Sigmoid colon (tissue), 4 donors: ENCODE data around the gene PARP12.

Experiments used
- POLR2AphosphoS5 ChIP-seq, 4 donors: sonication (generic); formaldehyde crosslinking; IDR thresholded peaks; one replicate each; pipeline ENCODE4 v1.6.1; 2017; ENCODE audit warnings: antibody characterized with exemption in 4 of 4
- TF ChIP-seq, protein P1 (sequence below), 4 experiments: fragments of 450-650 bp in 3 of 4; fragments of 200-600 bp in 1 of 4; IDR thresholded peaks; one replicate each; pipeline ENCODE4 v1.5.1; 2016 to 2019; ENCODE audit warnings: antibody characterized with exemption in 4 of 4, mild to moderate bottlenecking in 3 of 4, moderate library complexity in 2 of 4

DNA sequence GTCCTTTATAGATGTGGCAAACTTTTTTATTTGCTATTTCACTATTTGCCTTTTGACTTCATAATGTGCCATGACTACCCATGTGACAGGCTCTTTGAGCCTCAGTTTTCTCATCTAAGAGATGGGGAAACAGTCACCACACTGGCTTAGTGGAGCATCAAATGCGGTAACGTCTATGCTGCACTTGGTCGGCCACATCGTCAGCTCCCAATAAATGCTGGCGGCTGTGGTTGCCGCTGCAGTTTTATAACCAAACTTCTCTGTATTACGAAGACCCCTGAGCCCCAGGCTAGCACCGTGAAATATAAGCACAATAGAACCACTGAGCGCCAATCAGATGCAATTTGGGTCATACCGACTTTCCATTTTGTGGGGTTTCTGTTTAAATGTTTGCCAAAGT, 56.2 kb downstream of the PARP12 start:
- no peak for TF ChIP-seq POLR2AphosphoS5 (IDR thresholded peaks at IDR 0.05)
- TF ChIP-seq, protein P1, sequence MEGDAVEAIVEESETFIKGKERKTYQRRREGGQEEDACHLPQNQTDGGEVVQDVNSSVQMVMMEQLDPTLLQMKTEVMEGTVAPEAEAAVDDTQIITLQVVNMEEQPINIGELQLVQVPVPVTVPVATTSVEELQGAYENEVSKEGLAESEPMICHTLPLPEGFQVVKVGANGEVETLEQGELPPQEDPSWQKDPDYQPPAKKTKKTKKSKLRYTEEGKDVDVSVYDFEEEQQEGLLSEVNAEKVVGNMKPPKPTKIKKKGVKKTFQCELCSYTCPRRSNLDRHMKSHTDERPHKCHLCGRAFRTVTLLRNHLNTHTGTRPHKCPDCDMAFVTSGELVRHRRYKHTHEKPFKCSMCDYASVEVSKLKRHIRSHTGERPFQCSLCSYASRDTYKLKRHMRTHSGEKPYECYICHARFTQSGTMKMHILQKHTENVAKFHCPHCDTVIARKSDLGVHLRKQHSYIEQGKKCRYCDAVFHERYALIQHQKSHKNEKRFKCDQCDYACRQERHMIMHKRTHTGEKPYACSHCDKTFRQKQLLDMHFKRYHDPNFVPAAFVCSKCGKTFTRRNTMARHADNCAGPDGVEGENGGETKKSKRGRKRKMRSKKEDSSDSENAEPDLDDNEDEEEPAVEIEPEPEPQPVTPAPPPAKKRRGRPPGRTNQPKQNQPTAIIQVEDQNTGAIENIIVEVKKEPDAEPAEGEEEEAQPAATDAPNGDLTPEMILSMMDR (IDR thresholded peaks at IDR 0.05): no peak
